ENCODE measurements around the gene SPRN.

- TF ChIP-seq CTCF (IDR thresholded peaks at IDR 0.05; ENCODE audit: low read length): no peak
- no peak for TF ChIP-seq EZH2phosphoT487 (IDR thresholded peaks at IDR 0.05; ENCODE audit: low read length)
- no peak for TF ChIP-seq EZH2 (optimal IDR thresholded peaks at IDR 0.05; ENCODE audit: low read depth, low read length)
Measured at GRCh38 chr10:133420028-133420427, 4.4 kb downstream of the SPRN start.
